Effector memory CD4-positive, alpha-beta T cell (primary cell): ENCODE data around the gene VDAC1.
A peak's percentile ranks its signal among the peaks of the same experiment; 100 is the strongest.
"Not testable (repeated sequence)": the region's sequence is repeated elsewhere in the genome, so short reads cannot be mapped to it uniquely, and the experiment has no call there.

Experiments
- DNase-seq, 3 donors: peaks; one replicate each; pipeline ENCODE4 v3.0.0-alpha.2; 2020
- H3K27ac ChIP-seq: 2 replicates; pipeline ENCODE4 v1.7.0; 2013; ENCODE audit warnings: mild to moderate bottlenecking, low read length, moderate library complexity; ENCODE audit not compliant: insufficient read depth, poor library complexity, severe bottlenecking
- H3K27me3 ChIP-seq: replicated peaks from 2 replicates; pipeline ENCODE4 v1.7.0; 2013; ENCODE audit warnings: mild to moderate bottlenecking, low read length; ENCODE audit not compliant: insufficient read depth, control insufficient read depth, poor library complexity, severe bottlenecking
- H3K36me3 ChIP-seq: 2 replicates; pipeline ENCODE4 v1.7.0; 2013; ENCODE audit warnings: mild to moderate bottlenecking, low read length, moderate library complexity; ENCODE audit not compliant: control insufficient read depth, insufficient read depth
- H3K4me1 ChIP-seq: 2 replicates; pipeline ENCODE4 v1.7.0; 2013; ENCODE audit warnings: low read length, mild to moderate bottlenecking; ENCODE audit not compliant: control insufficient read depth, insufficient read depth, poor library complexity, severe bottlenecking
- H3K4me3 ChIP-seq: 2 replicates; pipeline ENCODE4 v1.7.0; 2013; ENCODE audit warnings: low read length, low read depth, mild to moderate bottlenecking; ENCODE audit not compliant: insufficient read depth, poor library complexity, severe bottlenecking
- H3K9me3 ChIP-seq: 2 replicates; pipeline ENCODE4 v1.7.0; 2013; ENCODE audit warnings: mild to moderate bottlenecking, low read length, moderate library complexity; ENCODE audit not compliant: control insufficient read depth

VDAC1 gene

GRCh38 chr5:133935991-133936650 lies 68.7 kb downstream of the VDAC1 start:
- H3K4me3 ChIP-seq, H3K9me3 ChIP-seq, H3K27me3 ChIP-seq, H3K36me3 ChIP-seq, H3K4me1 ChIP-seq, DNase-seq, H3K27ac ChIP-seq: not testable (repeated sequence)

- Histone ChIP-seq H3K9me3 (no peaks in the 10 kb centered on the region), H3K4me1 (no peaks in the 10 kb centered on the region), H3K27me3 (no peaks in the 10 kb centered on the region), H3K27ac (no peak overlapping the region), H3K36me3 (no peaks in the 10 kb centered on the region), H3K4me3 (no peak overlapping the region)
- DNase-seq: no peak
These were observed 69.2 kb downstream of the VDAC1 start for GRCh38 chr5:133935667-133935940.

- Histone ChIP-seq H3K27ac (no peak overlapping the region), H3K4me3 (no peak overlapping the region), H3K4me1 (no peaks in the 10 kb centered on the region), H3K9me3 (no peaks in the 10 kb centered on the region), H3K36me3 (no peaks in the 10 kb centered on the region), H3K27me3 (no peaks in the 10 kb centered on the region)
- DNase-seq: no peak
These were observed 69.7 kb downstream of the VDAC1 start for GRCh38 chr5:133934822-133935666.

DNA sequence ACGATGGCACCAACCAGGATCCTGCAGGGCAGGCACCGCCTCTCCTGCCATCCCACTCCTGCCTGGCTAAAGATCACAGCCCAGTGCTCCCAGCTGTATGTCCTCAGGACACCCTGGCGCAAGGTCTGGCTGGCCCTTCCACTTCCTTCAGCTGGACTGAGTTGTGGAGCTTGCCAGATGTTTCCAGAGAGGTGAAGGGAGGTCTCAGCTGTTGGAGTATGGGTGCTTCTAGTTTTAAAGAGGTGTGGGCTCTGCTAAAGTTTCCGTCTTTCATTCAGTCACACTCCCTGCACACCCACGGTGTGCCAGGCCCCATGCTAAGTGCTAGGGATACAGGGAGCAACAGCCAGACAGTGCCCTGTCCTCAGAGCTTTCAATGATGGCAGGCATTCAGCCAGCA lies 70.5 kb downstream of the VDAC1 start:
- Histone ChIP-seq H3K27ac (no peak overlapping the region), H3K27me3 (no peaks in the 10 kb centered on the region), H3K9me3 (no peaks in the 10 kb centered on the region), H3K36me3 (no peaks in the 10 kb centered on the region), H3K4me3 (no peak overlapping the region), H3K4me1 (no peaks in the 10 kb centered on the region)
- no peak for DNase-seq

- Histone ChIP-seq H3K27me3 (no peaks in the 10 kb centered on the region), H3K27ac (no peak overlapping the region), H3K36me3 (no peaks in the 10 kb centered on the region), H3K4me1 (no peaks in the 10 kb centered on the region), H3K4me3 (no peak overlapping the region), H3K9me3 (no peaks in the 10 kb centered on the region)
- no peak for DNase-seq
These were observed 71.0 kb downstream of the VDAC1 start for GRCh38 chr5:133933670-133934295.

DNA sequence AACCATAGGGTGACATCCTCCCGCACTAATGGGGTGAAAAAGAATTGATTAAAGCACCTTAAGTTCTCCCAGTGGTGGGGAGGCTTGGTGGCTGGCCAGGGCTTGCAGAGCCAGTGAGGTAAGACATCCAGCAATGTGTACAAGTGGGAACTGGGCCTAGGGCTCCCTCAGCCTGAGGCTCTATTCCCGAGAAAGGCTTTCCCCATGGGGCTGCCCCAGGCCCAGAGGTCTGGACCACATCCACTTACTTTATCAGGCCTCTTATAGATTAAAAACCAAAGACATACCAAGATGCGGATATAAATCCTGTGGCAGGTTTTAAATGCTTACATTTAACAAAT lies 71.6 kb downstream of the VDAC1 start:
- no peak for DNase-seq
- no peaks in the 10 kb centered on the region for H3K4me1 ChIP-seq
- no peaks in the 10 kb centered on the region for H3K9me3 ChIP-seq
- no peaks in the 10 kb centered on the region for H3K36me3 ChIP-seq
- no peak overlapping the region for H3K27ac ChIP-seq
- no peak overlapping the region for H3K4me3 ChIP-seq
- no peaks in the 10 kb centered on the region for H3K27me3 ChIP-seq

DNA sequence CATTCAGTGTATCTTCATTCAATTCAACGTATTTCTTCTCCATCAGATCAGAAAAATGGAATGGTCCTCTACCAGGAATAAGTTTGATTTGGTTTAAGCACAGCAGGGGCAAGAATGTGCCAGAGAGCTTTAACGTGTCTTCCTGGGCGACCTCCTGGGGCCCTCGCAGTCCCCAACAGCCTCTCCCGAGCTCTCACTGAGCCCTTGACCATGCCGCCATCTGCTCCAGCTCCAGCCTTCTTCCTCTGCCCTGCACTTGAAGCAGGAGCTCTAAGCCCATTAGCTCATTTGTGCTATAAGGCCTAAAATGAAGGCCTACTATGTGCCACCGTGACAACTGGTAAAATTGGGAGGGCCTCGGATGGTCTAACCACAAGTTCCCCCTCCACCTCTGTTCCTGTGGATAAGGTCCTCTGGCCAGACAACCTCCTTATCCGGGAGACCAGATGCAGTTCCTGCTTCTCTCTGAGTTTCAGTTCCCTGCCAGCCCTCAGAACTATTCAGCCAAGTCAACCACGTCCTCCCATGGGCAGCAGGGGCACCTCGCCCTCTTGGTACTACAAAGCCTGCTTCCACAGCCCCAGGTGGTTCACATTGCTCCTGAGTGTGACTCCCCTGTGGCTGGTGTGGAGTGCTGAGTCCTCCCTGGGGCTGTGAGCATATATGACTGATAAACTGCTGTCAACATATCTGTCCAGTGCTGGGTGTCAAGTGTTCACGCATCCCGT lies 72.2 kb downstream of the VDAC1 start:
- H3K4me3 ChIP-seq: no peak overlapping the region
- H3K27ac ChIP-seq: no peak overlapping the region
- no peaks in the 10 kb centered on the region for H3K9me3 ChIP-seq
- H3K27me3 ChIP-seq: no peaks in the 10 kb centered on the region
- H3K4me1 ChIP-seq: no peaks in the 10 kb centered on the region
- H3K36me3 ChIP-seq: no peaks in the 10 kb centered on the region
- no peak for DNase-seq

- Histone ChIP-seq H3K4me1 (no peaks in the 10 kb centered on the region), H3K27ac (no peak overlapping the region)
These were observed 73.2 kb downstream of the VDAC1 start for GRCh38 chr5:133931546-133931945.

DNA sequence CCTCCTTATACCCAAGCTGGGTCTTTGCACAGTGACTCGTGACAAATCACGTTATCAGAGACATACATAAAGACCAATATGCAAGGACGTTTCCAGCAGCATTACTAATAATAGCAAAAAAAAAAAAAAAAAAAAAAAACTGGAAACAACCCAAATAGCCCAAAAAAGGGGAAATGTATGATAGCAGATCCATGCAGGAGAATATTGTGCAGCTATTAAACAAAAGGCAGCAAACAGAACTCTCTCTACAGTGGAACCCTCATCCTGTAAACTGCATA lies 74.0 kb downstream of the VDAC1 start:
- Histone ChIP-seq H3K36me3 (no peaks in the 10 kb centered on the region), H3K4me3 (peak overlapping the region; percentile 51), H3K4me1 (no peaks in the 10 kb centered on the region), H3K27me3 (no peaks in the 10 kb centered on the region), H3K9me3 (no peaks in the 10 kb centered on the region), H3K27ac (no peak overlapping the region)
- no peak for DNase-seq

More at GRCh38 chr5:133931546-133931945, 73.2 kb downstream of the VDAC1 start:
- no peaks in the 10 kb centered on the region for H3K36me3 ChIP-seq
- H3K9me3 ChIP-seq: no peaks in the 10 kb centered on the region
- H3K4me3 ChIP-seq: no peak overlapping the region
- no peaks in the 10 kb centered on the region for H3K27me3 ChIP-seq
- DNase-seq: no peak
